Stomach (tissue), 4 donors: Measurements from ENCODE around the gene ZMYND10.

ENCODE experiments used
- CTCF ChIP-seq, 7 experiments: fragments of 450-650 bp in 4 of 7; fragments of 200-600 bp in 3 of 7; sonication (generic) in 3 of 7; IDR thresholded peaks; one replicate each; pipeline ENCODE4 v1.5.1; 2016 to 2019; ENCODE audit warnings: antibody characterized with exemption in 7 of 7, control low read depth in 2 of 7, mild to moderate bottlenecking in 1 of 7
- EP300 ChIP-seq: sonication (generic); formaldehyde crosslinking; IDR thresholded peaks from one replicate; pipeline ENCODE4 v1.6.1; 2017; ENCODE audit warnings: antibody characterized with exemption

GRCh38 chr3:50393061-50393460 is 47.5 kb upstream of the ZMYND10 start:
- no peak for TF ChIP-seq CTCF (IDR thresholded peaks at IDR 0.05)
- TF ChIP-seq EP300, result no peak
